ENCODE measurements around the gene TENT4B.

- TF ChIP-seq POLR2A (IDR thresholded peaks at IDR 0.05) (no peak), CTCF (IDR thresholded peaks at IDR 0.05) (no peak)
These were observed 727 bp upstream of the TENT4B start for GRCh38 chr16:50152351-50152806.
